ENCODE measurements around the gene RAD54L2.
"Not testable (repeated sequence)": the region's sequence is repeated elsewhere in the genome, so short reads cannot be mapped to it uniquely, and the experiment has no call there.

Gene RAD54L2

GRCh38 chr3:51539291-51539941, 897 bp downstream of the RAD54L2 start:
- DNase-seq = peak; percentile 70

GRCh38 chr3:51542596-51542995, 4.1 kb downstream of the RAD54L2 start:
- not testable (repeated sequence) for DNase-seq

- no peak for DNase-seq
Measured at GRCh38 chr3:51544011-51544775, 5.7 kb downstream of the RAD54L2 start.

GRCh38 chr3:51547274-51547673, 8.8 kb downstream of the RAD54L2 start:
- no peak for DNase-seq

GRCh38 chr3:51549311-51549710, 10.8 kb downstream of the RAD54L2 start:
- DNase-seq = no peak

GRCh38 chr3:51550080-51550819, 11.7 kb downstream of the RAD54L2 start:
- no peak for DNase-seq

GRCh38 chr3:51557993-51558392, 19.5 kb downstream of the RAD54L2 start:
- DNase-seq = no peak

- DNase-seq = no peak
Measured at GRCh38 chr3:51559411-51559888, 20.9 kb downstream of the RAD54L2 start.

GRCh38 chr3:51559961-51560360, 21.4 kb downstream of the RAD54L2 start:
- no peak for DNase-seq

- DNase-seq = not testable (repeated sequence)
Measured at GRCh38 chr3:51562403-51562802, 23.9 kb downstream of the RAD54L2 start.

- no peak for DNase-seq
Measured at GRCh38 chr3:51568036-51568435, 29.5 kb downstream of the RAD54L2 start.

- no peak for DNase-seq
Measured at GRCh38 chr3:51568996-51569395, 30.5 kb downstream of the RAD54L2 start.

- no peak for DNase-seq
Measured at GRCh38 chr3:51578238-51578637, 39.7 kb downstream of the RAD54L2 start.

- DNase-seq = no peak
Measured at GRCh38 chr3:51580418-51580817, 41.9 kb downstream of the RAD54L2 start.

- no peak for DNase-seq
Measured at GRCh38 chr3:51581524-51581923, 43.0 kb downstream of the RAD54L2 start.

GRCh38 chr3:51585197-51585596, 46.7 kb downstream of the RAD54L2 start:
- no peak for DNase-seq

GRCh38 chr3:51585871-51586270, 47.4 kb downstream of the RAD54L2 start:
- DNase-seq = no peak
